HepG2 (cell line): Measurements from ENCODE around the gene TAF11L11. TPM values are rescaled to one million over a fixed set of nuclear protein-coding genes. Genes with fewer than 3 reads are reported as not detected.

Experiments
- ATAC-seq: fragments of 200-7000 bp; cut with Tn5 transposase; 3 replicates; pipeline ENCODE4 v1.9.1; 2020; ENCODE audit warnings: mild to moderate bottlenecking, moderate library complexity
- BruUV-seq: library from RNA; stranded (reverse); fragments of 400-500 nt; replicated peaks from 2 replicates; lab custom pipeline; 2021; lab: Mats Ljungman, UMichigan
- CTCF ChIA-PET: fragments of 300-600 bp; formaldehyde crosslinking; extraction: SDS; loops from one replicate; lab custom pipeline; 2021; ENCODE audit warnings: low total read pairs, inconsistent platforms, low intra/inter-chr PET ratio; lab: Yijun Ruan, JAX
- POLR2A ChIA-PET: fragments of 350-600 bp; sonication (Branson Sonifier 250); formaldehyde crosslinking; loops from one replicate; lab custom pipeline; 2020; ENCODE audit warnings: antibody characterized with exemption, inconsistent platforms; lab: Yijun Ruan, JAX
- DNase-seq: peaks from one replicate; pipeline ENCODE4 v3.0.0-alpha.2; 2015; ENCODE audit warnings: low spot score
- FAIRE-seq: peaks from 3 replicates; lab custom pipeline; 2011; peaks lifted over from hg19 to GRCh38; lab: Jason Lieb, UNC
- H2AFZ ChIP-seq: one replicate; pipeline ENCODE4 v1.6.1; 2011; ENCODE audit warnings: low read length, inconsistent platforms
- H3K27ac ChIP-seq: fragments of 300-600 bp; 3 replicates; pipeline ENCODE4 v1.8.0; 2011; ENCODE audit warnings: mixed run types, mild to moderate bottlenecking, mixed read lengths, low read length, inconsistent platforms; ENCODE audit not compliant: insufficient read depth; ENCODE audit errors: extremely low read length
- H3K27me3 ChIP-seq, 2 experiments: fragments of 200-600 bp in 1 of 2; 2 replicates in 1 of 2; 3 replicates in 1 of 2; pipeline versions ENCODE4 v1.6.0 to v1.8.0; 2011; ENCODE audit warnings: low read length in 2 of 2, mild to moderate bottlenecking in 2 of 2, moderate library complexity in 2 of 2, inconsistent platforms in 1 of 2; ENCODE audit not compliant: insufficient read depth in 2 of 2, control insufficient read depth in 1 of 2
- H3K36me3 ChIP-seq, 2 experiments: fragments of 200-600 bp in 1 of 2; replicated peaks in 1 of 2; 2 replicates in 1 of 2; 3 replicates in 1 of 2; pipeline versions ENCODE4 v1.5.1 to v1.8.0; 2011; ENCODE audit warnings: low read length in 2 of 2, inconsistent platforms in 1 of 2; ENCODE audit not compliant: insufficient read depth in 2 of 2, control insufficient read depth in 1 of 2
- H3K4me1 ChIP-seq: 2 replicates; pipeline ENCODE4 v1.5.1; 2012; ENCODE audit warnings: low read length, inconsistent platforms; ENCODE audit not compliant: insufficient read depth
- H3K4me2 ChIP-seq: 2 replicates; pipeline ENCODE4 v1.6.0; 2011; ENCODE audit warnings: low read depth, low read length, inconsistent platforms
- H3K4me3 ChIP-seq, 3 experiments: fragments of 200-600 bp in 1 of 3; sonication (generic), shearing (Covaris generic) in 1 of 3; replicated peaks in 1 of 3; 2 replicates each; pipeline ENCODE4 v1.5.1; 2011 to 2016; ENCODE audit warnings: low read length in 3 of 3, inconsistent platforms in 2 of 3, low read depth in 2 of 3, mild to moderate bottlenecking in 2 of 3, control low read depth in 1 of 3, mixed read lengths in 1 of 3; ENCODE audit not compliant: insufficient read depth in 1 of 3
- H3K79me2 ChIP-seq: one replicate; pipeline ENCODE4 v1.6.1; 2011; ENCODE audit warnings: low read length, inconsistent platforms; ENCODE audit not compliant: insufficient read depth
- H3K9ac ChIP-seq: 2 replicates; pipeline ENCODE4 v1.6.0; 2011; ENCODE audit warnings: mild to moderate bottlenecking, low read depth, low read length, inconsistent platforms; ENCODE audit not compliant: insufficient read depth
- H3K9me3 ChIP-seq: 2 replicates; pipeline ENCODE4 v1.5.1; 2012; ENCODE audit warnings: mild to moderate bottlenecking, low read length
- H4K20me1 ChIP-seq: 2 replicates; pipeline ENCODE4 v1.6.0; 2011; ENCODE audit warnings: inconsistent platforms, mild to moderate bottlenecking, low read length, moderate library complexity; ENCODE audit not compliant: insufficient read depth
- CBX5 ChIP-seq: sonication (generic); formaldehyde crosslinking; IDR thresholded peaks from 2 replicates; pipeline ENCODE4 v1.4.0; 2020; ENCODE audit warnings: missing genetic modification reagents, borderline replicate concordance
- CTCF ChIP-seq: sonication (generic); formaldehyde crosslinking; IDR thresholded peaks from 2 replicates; pipeline ENCODE4 v1.5.0; 2020; ENCODE audit warnings: mild to moderate bottlenecking, missing genetic modification reagents, moderate library complexity
- E2F5 ChIP-seq: sonication (generic); formaldehyde crosslinking; conservative IDR thresholded peaks from 2 replicates; pipeline ENCODE4 v1.4.0; 2020; ENCODE audit warnings: missing genetic modification reagents
- GATAD1 ChIP-seq: IDR thresholded peaks from 2 replicates; pipeline ENCODE4 v1.6.1; 2016; ENCODE audit warnings: missing genetic modification reagents, missing compliant biosample characterization
- KAT2B ChIP-seq: fragments of 150-350 bp; IDR thresholded peaks from 2 replicates; pipeline ENCODE4 v1.6.1; 2014; ENCODE audit warnings: low read depth, low read length, borderline replicate concordance
- KMT2B ChIP-seq: IDR thresholded peaks from 2 replicates; pipeline ENCODE4 v1.6.1; 2016; ENCODE audit warnings: missing genetic modification reagents, missing compliant biosample characterization
- THYN1 ChIP-seq: sonication (generic); formaldehyde crosslinking; IDR thresholded peaks from 2 replicates; pipeline ENCODE4 v1.8.1; 2023; ENCODE audit warnings: low read depth, mild to moderate bottlenecking, moderate library complexity, missing genetic modification reagents, borderline replicate concordance
- ZC3H13 ChIP-seq: sonication (generic); formaldehyde crosslinking; IDR thresholded peaks from 2 replicates; pipeline ENCODE4 v1.8.1; 2023; ENCODE audit warnings: mild to moderate bottlenecking, missing genetic modification reagents, moderate library complexity
- ZFP36 ChIP-seq: fragments of 150-350 bp; IDR thresholded peaks from 2 replicates; pipeline ENCODE4 v1.6.1; 2018; ENCODE audit warnings: borderline replicate concordance, low read length, low read depth; ENCODE audit not compliant: partially characterized antibody
- ZMYM4 ChIP-seq: sonication (generic); formaldehyde crosslinking; IDR thresholded peaks from 2 replicates; pipeline ENCODE4 v1.8.1; 2023; ENCODE audit warnings: mild to moderate bottlenecking, missing genetic modification reagents
- ZNF282 ChIP-seq: fragments of 450-650 bp; IDR thresholded peaks from 2 replicates; pipeline ENCODE4 v1.6.1; 2018; ENCODE audit not compliant: partially characterized antibody
- ZNF616 ChIP-seq: sonication (generic); formaldehyde crosslinking; IDR thresholded peaks from 2 replicates; pipeline ENCODE4 v1.5.0; 2020; ENCODE audit warnings: low read depth, mild to moderate bottlenecking, missing genetic modification reagents
- ZNF639 ChIP-seq: conservative IDR thresholded peaks from 2 replicates; pipeline ENCODE4 v1.6.1; 2018; ENCODE audit warnings: missing genetic modification reagents
- WGBS: methylation state at CpG from one replicate; pipeline ENCODE4 v1.1.6; 2017; ENCODE audit warnings: low lambda C conversion rate; 5-methylcytosine and 5-hydroxymethylcytosine counted together
- in situ Hi-C: cut with HindIII; loops from 2 replicates; pipeline ENCODE4 v1.10.0; 2017; ENCODE audit warnings: low pct_unique_long_range_greater_than_20kb; ENCODE audit not compliant: extremely low pct_ligation_motif_present
- intact Hi-C: fragments of 100-400 bp; cut with micrococcal nuclease; formaldehyde crosslinking; loops from one replicate; pipeline ENCODE4 v1.10.0; 2022; ENCODE audit not compliant: unreplicated experiment
- polyA plus RNA-seq, 8 experiments: library from polyadenylated mRNA; depleted of rRNA in 3 of 8; stranded (reverse) in 7 of 8; unstranded in 1 of 8; fragments of >200 nt; fragmentation: Illumina TruSeq in 4 of 8; extraction: Trizol in 4 of 8; gene quantifications; 2 replicates each; pipeline versions ENCODE4 v1.2.1 to v1.2.3, GENCODE V29; 2011 to 2016; ENCODE audit warnings: low read depth in 4 of 8, missing spikeins in 1 of 8, mixed read lengths in 1 of 8; ENCODE audit not compliant: insufficient read depth in 1 of 8
- total RNA-seq, 5 experiments: library from RNA; depleted of rRNA; stranded (reverse); fragments of >200 nt; fragmentation: Illumina TruSeq; extraction: Trizol; gene quantifications; 2 replicates each; pipeline ENCODE4 v1.2.3, GENCODE V29; 2016; ENCODE audit warnings: low read depth in 1 of 5

Gene TAF11L11
- total and polyA plus RNA-seq, 2 of the 13 experiments (the other 11 are each of a cell fraction or from before 2014, with no cell fraction given) = not detected

- no peak overlapping the region for H3K4me2 ChIP-seq
- WGBS = 19% methylated on average over 3 of the region's 3 CpGs
- H3K9ac ChIP-seq = no peak overlapping the region
- no peaks in the 10 kb centered on the region for H3K9me3 ChIP-seq
- H2AFZ ChIP-seq = no peak overlapping the region
- intact Hi-C loops (no loop called here), in situ Hi-C loops (no loop called here)
- ChIA-PET CTCF (no interaction called here), POLR2A (no interaction called here)
- no peaks in the 10 kb centered on the region for H3K27me3 ChIP-seq
- no peak overlapping the region for H3K4me3 ChIP-seq
- ATAC-seq (no peak), FAIRE-seq (no peak), DNase-seq (no peak)
- no peak for TF ChIP-seq GATAD1 (CRISPR knock-in tag)
- TF ChIP-seq ZC3H13 (CRISPR knock-in tag) = no peak
- TF ChIP-seq KAT2B = no peak
- TF ChIP-seq KMT2B (CRISPR knock-in tag) = no peak
- TF ChIP-seq ZNF282 = no peak
- no peak for TF ChIP-seq THYN1
- TF ChIP-seq E2F5 (CRISPR knock-in tag) = no peak
- TF ChIP-seq ZFP36 = no peak
- TF ChIP-seq ZNF616 = no peak
- no peak for TF ChIP-seq ZMYM4 (CRISPR knock-in tag)
- H3K36me3 ChIP-seq = no peaks in the 10 kb centered on the region
- no peaks in the 10 kb centered on the region for H3K4me1 ChIP-seq
- no peaks in the 10 kb centered on the region for H3K79me2 ChIP-seq
- H4K20me1 ChIP-seq = no peaks in the 10 kb centered on the region
- H3K27ac ChIP-seq = no peak overlapping the region
- BruUV-seq = no TSS peak
Measured at GRCh38 chr5:17619354-17619753, 15.4 kb downstream of the TAF11L11 start.

GRCh38 chr5:17620627-17621026 is 16.6 kb downstream of the TAF11L11 start:
- CTCF ChIA-PET = no interaction called here
- Histone ChIP-seq H3K79me2 (no peaks in the 10 kb centered on the region), H2AFZ (no peak overlapping the region)

More at GRCh38 chr5:17620627-17621026, 16.6 kb downstream of the TAF11L11 start:
- Histone ChIP-seq H3K4me1 (no peaks in the 10 kb centered on the region), H3K36me3 (no peaks in the 10 kb centered on the region), H3K27me3 (no peaks in the 10 kb centered on the region), H3K4me2 (no peak overlapping the region), H3K27ac (no peak overlapping the region), H3K9ac (no peak overlapping the region), H3K4me3 (no peak overlapping the region), H3K9me3 (no peaks in the 10 kb centered on the region), H4K20me1 (no peaks in the 10 kb centered on the region)
- in situ Hi-C loops (no loop called here), intact Hi-C loops (no loop called here)
- 0 out of 2 replicates have a peak, but pooled peaks have one; percentile 17 for TF ChIP-seq CTCF
- no peak for TF ChIP-seq CBX5 (CRISPR knock-in tag)
- no peak for TF ChIP-seq ZNF639 (CRISPR knock-in tag)
- DNase-seq = no peak
- POLR2A ChIA-PET = no interaction called here
- no TSS peak for BruUV-seq
- FAIRE-seq = no peak
- no peak for ATAC-seq
- 39% methylated on average over 5 of the region's 17 CpGs for WGBS
